GM18951 (cell line): ENCODE measurements around the gene PTPRJ.
A peak's percentile ranks its signal among the peaks of the same experiment; 100 is the strongest.

Source experiments
- POLR2A ChIP-seq: IDR thresholded peaks from 4 replicates; pipeline ENCODE4 v1.6.1; 2011; ENCODE audit warnings: mild to moderate bottlenecking; ENCODE audit not compliant: insufficient read length, insufficient read depth; ENCODE audit errors: extremely low read depth
- in situ Hi-C: fragments of 300-500 bp; cut with MboI; formaldehyde crosslinking; loops from one replicate; pipeline ENCODE4 v1.12.0; 2022; ENCODE audit warnings: low sequenced_read_pairs, mixed read lengths, inconsistent platforms; ENCODE audit not compliant: unreplicated experiment

PTPRJ gene

DNA sequence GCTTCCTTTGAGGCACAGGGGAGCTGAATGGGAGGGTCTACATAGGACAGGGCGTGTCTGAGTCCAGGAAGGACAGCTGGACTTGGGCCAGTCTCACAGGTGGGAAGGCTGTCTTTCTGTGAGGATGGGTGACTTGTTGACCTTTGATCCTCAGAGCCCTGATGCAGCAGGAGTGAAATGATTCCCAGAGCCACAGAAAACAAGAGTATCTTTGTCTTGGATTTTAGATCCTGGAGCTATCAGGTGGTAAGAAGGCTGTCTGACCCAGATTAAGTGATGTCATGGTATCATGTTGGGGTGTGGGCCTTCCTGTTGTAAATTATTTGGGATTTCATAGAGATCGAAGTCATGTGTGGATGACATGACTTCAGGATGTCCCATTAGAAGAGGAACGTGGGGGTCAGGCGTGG is 15.0 kb downstream of the PTPRJ start:
- in situ Hi-C loops: no loop called here
- no peak for TF ChIP-seq POLR2A

DNA sequence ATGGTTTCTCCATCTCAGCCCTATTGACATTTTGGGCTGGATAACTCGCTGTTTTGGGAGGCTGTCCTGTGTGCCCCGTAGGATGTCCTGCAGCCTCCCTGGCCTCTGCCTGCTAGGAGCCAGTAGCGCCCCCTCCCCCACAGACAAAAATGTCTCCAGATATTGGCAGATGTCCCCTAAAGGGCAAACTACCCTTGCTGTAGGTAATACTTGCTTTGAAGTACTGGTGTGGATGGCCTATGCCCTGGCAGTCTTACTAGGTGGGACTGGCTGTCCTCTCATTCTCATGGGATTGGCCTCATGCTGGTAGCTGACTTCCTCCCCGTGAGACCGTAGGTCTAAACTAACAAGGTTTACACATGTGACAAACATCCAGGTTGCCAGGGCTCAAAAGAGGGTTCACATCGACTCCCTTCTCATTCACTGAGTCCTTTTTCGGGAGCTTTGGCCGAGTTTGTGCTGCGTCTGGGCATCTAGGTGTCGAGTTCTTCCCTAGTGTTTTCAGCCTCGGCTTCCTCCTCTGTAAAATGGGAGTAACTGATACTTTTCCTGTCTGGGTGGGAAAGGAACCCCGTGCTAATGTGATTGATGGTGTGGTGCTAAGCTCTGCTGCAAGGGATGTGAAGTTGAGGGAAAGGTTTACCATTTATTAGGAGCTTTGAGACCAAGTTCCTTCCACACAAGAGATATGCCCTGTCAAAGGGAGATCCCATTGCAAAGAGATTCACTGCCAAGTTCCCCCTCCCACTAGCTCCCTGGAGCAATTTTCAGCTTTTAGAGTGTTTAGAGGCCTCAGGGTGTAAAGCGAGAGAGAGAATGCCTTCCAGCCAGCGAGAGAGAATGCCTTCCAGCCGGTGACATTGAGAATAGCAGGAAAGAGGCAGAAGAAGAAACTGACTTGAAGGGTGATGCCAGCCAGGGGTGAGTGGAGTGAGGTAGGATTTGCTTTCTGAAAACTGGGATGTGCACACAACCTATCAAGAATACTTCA is 17.0 kb downstream of the PTPRJ start:
- no peak for TF ChIP-seq POLR2A
- in situ Hi-C loops: no loop called here

DNA sequence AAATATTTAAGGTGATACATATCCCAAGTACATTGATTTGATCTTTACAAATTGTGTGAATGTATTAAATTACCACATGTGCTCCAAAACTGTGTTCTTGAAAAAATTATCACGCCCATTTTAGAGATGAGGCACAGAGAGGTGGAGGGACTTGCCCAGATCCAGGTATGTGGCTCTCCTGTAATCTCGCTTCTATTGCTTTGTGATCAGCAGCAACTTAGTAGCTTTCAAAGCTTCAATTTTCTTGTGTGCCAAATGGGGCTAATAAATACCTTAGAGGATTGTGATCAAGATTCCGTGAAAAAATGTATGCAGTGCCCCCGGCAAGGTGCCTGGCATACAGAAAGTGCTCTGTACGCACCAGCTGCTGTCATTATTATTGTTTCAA is 18.0 kb downstream of the PTPRJ start:
- no peak for TF ChIP-seq POLR2A
- in situ Hi-C loops: no loop called here

DNA sequence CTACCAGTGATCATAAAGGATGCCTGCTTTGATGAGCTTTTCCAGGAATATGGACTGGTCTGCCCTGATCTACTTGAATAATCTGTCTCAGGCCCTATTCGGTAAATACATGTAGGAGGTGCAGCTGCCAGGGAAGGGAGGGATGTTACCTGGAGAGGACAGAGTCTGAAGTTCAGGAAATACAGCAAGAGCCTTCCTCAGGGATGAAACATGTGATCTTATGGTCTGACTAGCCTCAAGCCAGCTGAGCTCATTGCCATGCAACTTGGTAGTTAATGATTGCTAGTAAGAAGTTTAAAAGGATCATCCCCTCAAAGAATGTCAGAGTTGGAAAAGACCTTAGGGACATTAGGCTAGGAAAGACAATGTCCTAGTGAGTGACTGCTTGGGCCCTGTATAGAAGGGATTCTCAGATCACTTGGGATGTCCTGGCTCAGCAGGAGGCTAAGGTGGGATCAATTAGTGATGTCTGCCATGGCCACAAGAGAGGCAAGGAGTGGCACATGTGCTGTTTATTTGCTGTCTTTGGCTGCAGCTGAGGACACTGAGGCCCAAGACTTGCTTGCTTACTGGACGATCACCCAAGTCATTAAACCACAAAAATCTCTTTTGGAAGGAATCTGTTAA is 18.5 kb downstream of the PTPRJ start:
- in situ Hi-C loops: no loop called here
- TF ChIP-seq POLR2A: no peak

DNA sequence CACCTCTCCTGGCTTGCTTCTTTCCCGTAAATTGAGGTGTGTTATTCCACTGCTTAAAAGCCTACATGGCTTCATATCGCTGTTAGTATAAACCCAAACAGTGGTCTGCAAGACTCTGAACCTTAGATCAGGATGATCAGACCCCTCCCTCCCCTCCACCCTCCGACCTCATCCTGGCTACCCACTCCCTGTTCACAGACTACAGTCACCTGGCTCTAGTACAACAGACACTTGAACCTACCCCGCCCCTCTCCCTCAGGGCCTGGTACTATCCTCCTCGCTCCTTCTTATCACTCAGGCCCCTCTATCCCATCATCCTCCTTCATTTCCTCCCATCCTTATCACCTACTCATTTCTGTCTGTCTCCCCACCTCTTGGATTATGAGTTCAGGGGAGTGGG is 20.1 kb downstream of the PTPRJ start:
- no peak for TF ChIP-seq POLR2A
- in situ Hi-C loops: no loop called here

DNA sequence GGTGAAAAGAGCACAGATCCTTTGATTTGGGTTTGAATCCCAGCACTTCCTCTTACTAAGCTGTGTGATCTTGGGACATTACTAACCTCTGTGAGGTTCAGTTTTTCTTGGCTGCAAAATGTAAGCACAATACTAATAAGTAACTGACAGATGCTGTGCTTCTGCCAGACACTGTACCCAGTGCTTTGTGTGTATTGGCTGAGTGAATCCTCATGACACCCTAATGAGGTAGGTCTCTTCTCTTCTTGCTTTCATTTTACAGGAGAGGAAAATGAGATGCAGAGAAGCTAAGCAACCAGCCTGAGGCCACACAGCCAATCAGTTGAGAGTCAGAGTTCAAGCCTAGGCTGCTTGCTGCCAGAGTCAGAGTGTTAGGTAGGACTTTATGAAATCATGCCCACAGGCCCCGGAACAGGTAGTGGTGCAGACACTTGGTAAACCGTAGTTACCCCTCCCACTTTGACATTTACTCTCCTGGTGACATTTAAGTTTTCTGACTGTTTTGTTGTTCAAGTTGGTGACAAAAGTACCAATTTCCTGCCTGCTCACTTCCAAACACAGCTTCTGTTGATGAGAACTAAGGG is 21.2 kb downstream of the PTPRJ start:
- in situ Hi-C loops: no loop called here
- peak; percentile 38 for TF ChIP-seq POLR2A

DNA sequence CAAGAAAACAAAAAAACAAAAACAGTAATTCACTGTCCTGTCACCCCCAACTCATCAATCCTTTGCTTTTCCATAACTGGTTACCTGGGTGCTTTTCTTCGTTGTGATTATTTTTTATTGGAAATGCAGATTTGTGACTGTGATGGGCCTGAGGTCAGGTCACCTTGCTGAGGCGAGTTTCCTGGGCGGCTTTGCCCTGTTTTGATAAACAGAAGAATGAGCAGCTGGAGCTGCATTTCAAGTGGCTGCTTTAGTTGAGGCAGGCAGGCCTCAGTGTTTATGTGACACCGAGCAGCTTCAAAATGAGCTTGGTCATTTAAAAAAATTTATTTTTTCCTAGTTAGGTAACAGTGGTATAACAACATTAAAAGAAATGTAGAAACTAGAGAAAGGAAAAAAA is 22.2 kb downstream of the PTPRJ start:
- in situ Hi-C loops: no loop called here
- TF ChIP-seq POLR2A: no peak

DNA sequence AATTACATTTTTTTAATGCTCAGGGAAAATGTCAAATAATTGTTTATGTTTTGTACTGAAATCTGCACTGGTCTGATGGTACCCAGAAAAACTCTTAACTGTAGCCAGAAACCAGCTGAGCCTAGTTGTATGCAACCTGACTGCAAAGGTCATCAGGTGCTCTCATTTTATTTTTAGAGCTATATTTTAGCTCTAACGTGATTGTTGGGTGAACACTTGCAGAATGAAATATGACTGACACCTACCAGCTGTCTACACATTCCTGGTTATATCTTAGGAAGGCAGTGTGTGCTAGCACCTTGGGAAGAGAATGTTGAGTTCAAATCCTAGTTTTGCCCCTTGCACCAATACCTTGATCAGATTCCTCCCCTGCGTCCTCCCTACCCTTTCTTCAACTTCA is 23.6 kb downstream of the PTPRJ start:
- in situ Hi-C loops: no loop called here

DNA sequence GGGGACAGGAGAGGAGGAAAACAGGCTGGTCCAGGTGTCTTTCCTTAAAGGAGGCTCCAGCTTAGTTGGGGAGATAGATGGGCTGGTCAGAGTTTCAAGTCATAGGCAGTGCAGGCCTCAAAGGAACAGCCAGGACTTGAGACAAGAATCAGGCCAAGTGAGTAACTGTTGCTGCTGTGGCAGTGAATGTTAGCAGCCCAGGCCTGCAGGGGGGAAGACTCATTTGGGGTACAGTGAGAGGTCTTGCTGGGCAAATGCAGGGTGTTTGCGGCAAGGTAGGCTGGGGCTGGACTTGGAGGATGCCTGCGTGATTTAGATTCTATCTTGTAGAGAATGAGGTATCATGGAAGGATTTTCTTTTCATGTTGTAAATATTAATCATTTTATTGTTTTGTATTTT is 24.1 kb downstream of the PTPRJ start:
- in situ Hi-C loops: no loop called here
- no peak for TF ChIP-seq POLR2A

More for the DNA sequence above, 23.6 kb downstream of the PTPRJ start:
- no peak for TF ChIP-seq POLR2A

DNA sequence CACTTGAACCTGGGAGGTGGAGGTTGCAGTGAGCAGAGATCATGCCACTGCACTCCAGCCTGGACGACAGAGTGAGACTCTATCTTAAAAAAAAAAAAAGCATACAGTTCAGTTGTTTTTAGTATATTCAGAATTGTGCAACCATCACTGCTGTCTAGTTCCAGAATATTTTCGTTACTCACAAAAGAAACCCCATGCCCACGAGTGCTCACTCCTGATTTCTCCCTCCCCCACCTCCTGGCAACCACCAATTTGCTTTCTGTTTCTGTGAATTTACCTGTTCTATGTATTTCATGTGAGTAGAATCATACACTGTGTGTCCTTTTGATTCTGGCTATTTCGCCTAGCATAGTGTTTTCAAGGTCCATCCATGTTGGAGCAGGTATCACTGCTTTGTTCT is 24.8 kb downstream of the PTPRJ start:
- no peak for TF ChIP-seq POLR2A
- in situ Hi-C loops: no loop called here

DNA sequence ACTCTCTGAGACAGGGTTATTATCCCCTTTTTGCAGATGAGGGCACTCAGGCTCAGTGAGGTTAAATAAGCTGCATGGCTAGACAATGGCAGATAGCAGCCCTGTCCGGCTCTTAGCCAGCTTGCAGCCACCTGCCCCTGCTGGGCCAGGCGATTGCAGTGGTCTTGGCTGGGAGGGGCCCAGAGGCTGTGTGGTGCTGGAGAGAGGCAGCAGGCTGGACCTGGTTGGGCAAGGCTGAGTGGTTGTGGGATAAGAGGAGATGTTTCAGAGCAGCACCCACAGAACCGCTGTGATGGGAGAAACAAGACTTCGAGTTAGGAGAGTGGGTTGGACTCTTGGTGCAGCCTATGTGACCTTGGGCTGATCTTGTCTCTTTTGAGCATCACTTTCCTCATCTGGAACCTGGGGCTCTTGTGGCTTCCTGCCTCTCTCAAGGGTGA is 25.5 kb downstream of the PTPRJ start:
- TF ChIP-seq POLR2A: no peak
- in situ Hi-C loops: no loop called here

DNA sequence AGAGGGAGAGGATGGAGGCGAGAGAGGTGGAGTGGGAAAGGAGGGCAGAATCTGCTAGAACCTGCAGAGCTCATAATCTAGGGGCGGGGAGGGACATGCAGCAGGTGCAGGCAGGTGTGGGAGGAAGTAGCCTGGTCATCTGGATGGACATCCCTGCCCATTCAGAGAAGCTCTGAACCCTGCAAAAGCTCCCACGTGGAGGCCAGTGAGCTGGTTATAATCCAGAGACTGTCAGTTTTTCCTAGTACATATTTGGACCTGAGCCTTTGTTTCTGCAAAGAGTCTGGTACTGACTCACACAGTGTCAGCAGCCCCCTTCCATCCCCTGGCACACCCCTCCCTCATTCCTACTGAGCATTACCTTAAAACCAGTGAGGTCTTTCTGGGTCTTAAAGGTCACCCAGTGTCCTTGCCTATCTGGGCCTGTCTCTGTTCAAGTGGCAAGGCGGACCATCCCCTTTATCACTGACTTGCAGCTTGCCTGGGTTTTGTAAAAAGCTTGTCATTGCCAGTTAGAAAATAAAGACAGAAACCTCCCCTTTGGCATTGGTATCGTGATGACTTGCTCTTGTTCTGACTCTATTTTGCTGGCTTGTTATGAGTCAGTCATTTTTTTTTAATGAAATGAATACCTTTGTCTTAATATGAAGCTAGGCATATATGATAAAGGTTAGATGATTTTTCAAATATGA is 26.1 kb downstream of the PTPRJ start:
- TF ChIP-seq POLR2A: no peak
- in situ Hi-C loops: no loop called here

DNA sequence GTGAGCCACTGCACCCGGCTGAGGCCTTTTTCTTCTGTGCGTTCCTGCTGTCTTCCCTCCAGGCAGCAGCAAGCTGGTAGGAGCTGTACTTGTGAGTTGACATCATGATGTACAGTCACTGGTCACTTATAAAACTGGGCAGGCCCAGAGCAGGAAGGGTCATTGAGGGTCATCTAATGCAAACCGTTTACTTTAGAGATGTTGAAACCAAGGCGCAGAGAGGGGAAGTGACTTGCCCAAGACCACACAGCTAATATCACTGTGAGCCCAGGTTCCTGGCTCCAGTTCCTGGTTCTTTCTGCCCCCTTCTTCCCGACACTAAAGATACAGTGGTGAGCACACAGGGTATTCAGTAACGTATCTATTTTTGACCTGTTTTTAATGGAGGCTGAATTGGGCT is 27.3 kb downstream of the PTPRJ start:
- TF ChIP-seq POLR2A: no peak
- in situ Hi-C loops: no loop called here
